ENCODE measurements around the gene KCNQ4. TPM values are rescaled to one million over a fixed set of nuclear protein-coding genes. Genes with fewer than 3 reads are reported as not detected.

Gene KCNQ4
- total and polyA plus RNA-seq, 2 donors from 2014 or later, result 0.65 to 1.2 TPM

- intact Hi-C loops (cut with DNase I), result no loop called here
- TF ChIP-seq CTCF (IDR thresholded peaks at IDR 0.05; ENCODE audit: borderline replicate concordance, extremely low read depth, insufficient read depth), result no peak
- no peak overlapping the region for H3K4me3 ChIP-seq (ENCODE audit: low read length in 3 of 3)
- DNase-seq (no peak), FAIRE-seq (no peak)
- H3K36me3 ChIP-seq (ENCODE audit: control insufficient read depth in 2 of 3, insufficient read depth in 3 of 3, low read length in 3 of 3), result no peaks in the 10 kb centered on the region
- no peak overlapping the region for H3K9ac ChIP-seq (ENCODE audit: low read length in 3 of 3)
- no peaks in the 10 kb centered on the region for H3K27me3 ChIP-seq (ENCODE audit: control insufficient read depth, insufficient read depth, low read length)
- H3K27ac ChIP-seq (ENCODE audit: low read depth in 2 of 2, low read length in 2 of 2), result no peak overlapping the region
- H3K9me3 ChIP-seq (ENCODE audit: control insufficient read depth in 2 of 3, insufficient read depth in 1 of 3, low read length in 3 of 3), result no peaks in the 10 kb centered on the region
- peaks cover 0 to 4% (median 0%) of the 10 kb centered on the region in 3 donors for H3K4me1 ChIP-seq (ENCODE audit: control insufficient read depth in 2 of 3, insufficient read depth in 2 of 3, low read depth in 1 of 3, low read length in 3 of 3)
Observed at GRCh38 chr1:40819101-40819500, 35.5 kb downstream of the KCNQ4 start.

DNA sequence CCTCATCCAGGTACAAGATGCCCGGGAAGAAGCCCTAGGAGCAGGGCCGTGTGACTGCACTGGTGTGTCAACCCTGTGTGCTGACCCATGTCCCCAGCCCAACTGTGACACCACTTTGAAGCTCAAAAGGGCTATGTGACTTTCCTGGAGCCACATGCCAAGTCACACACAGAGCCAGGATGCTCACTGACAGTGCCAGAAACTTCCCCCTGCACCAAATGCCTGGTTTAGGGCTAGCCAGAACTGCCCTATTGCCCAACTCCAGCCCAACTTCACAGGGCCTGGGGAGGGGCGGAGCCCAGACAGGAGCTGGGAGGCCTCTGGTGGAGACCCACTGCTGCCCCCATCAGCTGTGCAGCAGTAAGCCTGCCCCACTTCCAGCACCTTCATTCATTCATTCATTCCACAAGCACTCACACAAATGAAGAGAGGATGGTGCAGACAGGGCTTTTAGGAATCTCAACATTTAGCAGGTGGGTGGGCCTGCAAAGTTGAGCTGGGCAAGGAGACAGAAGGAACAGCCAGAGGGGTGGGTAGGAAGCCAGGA lies 36.7 kb downstream of the KCNQ4 start:
- Histone ChIP-seq H3K4me3 (ENCODE audit: low read length in 3 of 3) (no peak overlapping the region), H3K27ac (ENCODE audit: low read depth in 2 of 2, low read length in 2 of 2) (no peak overlapping the region), H3K9me3 (ENCODE audit: control insufficient read depth in 2 of 3, insufficient read depth in 1 of 3, low read length in 3 of 3) (no peaks in the 10 kb centered on the region), H3K27me3 (ENCODE audit: control insufficient read depth, insufficient read depth, low read length) (no peaks in the 10 kb centered on the region), H3K36me3 (ENCODE audit: control insufficient read depth in 2 of 3, insufficient read depth in 3 of 3, low read length in 3 of 3) (no peaks in the 10 kb centered on the region), H3K9ac (ENCODE audit: low read length in 3 of 3) (no peak overlapping the region), H3K4me1 (ENCODE audit: control insufficient read depth in 2 of 3, insufficient read depth in 2 of 3, low read depth in 1 of 3, low read length in 3 of 3) (peaks cover 0 to 4% (median 4%) of the 10 kb centered on the region in 3 donors)
- FAIRE-seq (no peak), DNase-seq (no peak)
- intact Hi-C loops (cut with DNase I), result no loop called here
- no peak for TF ChIP-seq CTCF (IDR thresholded peaks at IDR 0.05; ENCODE audit: borderline replicate concordance, extremely low read depth, insufficient read depth)

- H3K4me1 ChIP-seq (ENCODE audit: control insufficient read depth in 2 of 3, insufficient read depth in 2 of 3, low read depth in 1 of 3, low read length in 3 of 3), result peaks cover 0 to 7% (median 4%) of the 10 kb centered on the region in 3 donors
- H3K4me3 ChIP-seq (ENCODE audit: low read length in 3 of 3), result no peak overlapping the region
- no peak overlapping the region for H3K9ac ChIP-seq (ENCODE audit: low read length in 3 of 3)
- no peak for FAIRE-seq
- H3K27ac ChIP-seq (ENCODE audit: low read depth in 2 of 2, low read length in 2 of 2), result no peak overlapping the region
- no peaks in the 10 kb centered on the region for H3K36me3 ChIP-seq (ENCODE audit: control insufficient read depth in 2 of 3, insufficient read depth in 3 of 3, low read length in 3 of 3)
- TF ChIP-seq CTCF (IDR thresholded peaks at IDR 0.05; ENCODE audit: borderline replicate concordance, extremely low read depth, insufficient read depth), result no peak
- H3K27me3 ChIP-seq (ENCODE audit: control insufficient read depth, insufficient read depth, low read length), result no peaks in the 10 kb centered on the region
- no peaks in the 10 kb centered on the region for H3K9me3 ChIP-seq (ENCODE audit: control insufficient read depth in 2 of 3, insufficient read depth in 1 of 3, low read length in 3 of 3)
- intact Hi-C loops (cut with DNase I), result no loop called here
- DNase-seq, result no peak
Observed at GRCh38 chr1:40820911-40821693, 37.5 kb downstream of the KCNQ4 start.

Measured in kidney (tissue), 14 donors.